CD14-positive monocyte (primary cell): ENCODE results near the gene OR10K1. TPM values are rescaled to one million over a fixed set of nuclear protein-coding genes. Genes with fewer than 3 reads are reported as not detected.

Source experiments
- DNase-seq, 3 donors: peaks; one replicate each; pipeline ENCODE4 v3.0.0-alpha.2; 2011 to 2022
- H2AFZ ChIP-seq: 2 replicates; pipeline ENCODE4 v1.6.0; 2012; ENCODE audit warnings: mild to moderate bottlenecking, low read depth, low read length, inconsistent platforms; ENCODE audit not compliant: insufficient read depth, poor library complexity, severe bottlenecking
- H3K27ac ChIP-seq, 2 donors: 1 replicate in 1 of 2; 2 replicates in 1 of 2; pipeline ENCODE4 v1.5.1; 2012 to 2013; ENCODE audit warnings: low read length in 2 of 2, control low read depth in 1 of 2, inconsistent platforms in 1 of 2, low read depth in 1 of 2, mild to moderate bottlenecking in 1 of 2
- H3K27me3 ChIP-seq, 2 donors: one replicate each; pipeline versions ENCODE4 v1.6.0 to v1.6.1; 2011 to 2013; ENCODE audit warnings: low read length in 2 of 2; ENCODE audit not compliant: control insufficient read depth in 2 of 2, insufficient read depth in 2 of 2
- H3K36me3 ChIP-seq, 2 donors: replicated peaks in 1 of 2; 1 replicate in 1 of 2; 2 replicates in 1 of 2; pipeline versions ENCODE4 v1.5.1 to v1.6.1; 2012 to 2013; ENCODE audit warnings: low read length in 2 of 2, control low read depth in 1 of 2, inconsistent platforms in 1 of 2, mild to moderate bottlenecking in 1 of 2; ENCODE audit not compliant: insufficient read depth in 2 of 2, control insufficient read depth in 1 of 2
- H3K4me1 ChIP-seq, 2 donors: 1 replicate in 1 of 2; 2 replicates in 1 of 2; pipeline versions ENCODE4 v1.5.1 to v1.6.1; 2012 to 2013; ENCODE audit warnings: low read length in 2 of 2, control low read depth in 1 of 2, inconsistent platforms in 1 of 2, mild to moderate bottlenecking in 1 of 2, moderate library complexity in 1 of 2; ENCODE audit not compliant: insufficient read depth in 2 of 2, control insufficient read depth in 1 of 2
- H3K4me2 ChIP-seq: replicated peaks from 2 replicates; pipeline ENCODE3; 2012; ENCODE audit warnings: low read length, moderate library complexity, mild to moderate bottlenecking; ENCODE audit not compliant: poor library complexity, severe bottlenecking; ENCODE audit errors: extremely low read depth
- H3K4me3 ChIP-seq, 3 experiments: fragments of 200-600 bp in 1 of 3; sonication (generic) in 1 of 3; replicated peaks in 1 of 3; 1 replicate in 2 of 3; 2 replicates in 1 of 3; pipeline ENCODE4 v1.5.1; 2011 to 2013; ENCODE audit warnings: low read length in 3 of 3, mild to moderate bottlenecking in 3 of 3, control low read depth in 2 of 3, low read depth in 2 of 3, inconsistent platforms in 1 of 3, moderate library complexity in 1 of 3
- H3K79me2 ChIP-seq: 2 replicates; pipeline ENCODE4 v1.6.0; 2012; ENCODE audit warnings: mild to moderate bottlenecking, control low read depth, inconsistent platforms, low read length, moderate library complexity; ENCODE audit not compliant: insufficient read depth
- H3K9ac ChIP-seq: 2 replicates; pipeline ENCODE4 v1.6.0; 2017; ENCODE audit warnings: low read length, mild to moderate bottlenecking; ENCODE audit not compliant: insufficient read depth, poor library complexity, severe bottlenecking
- H3K9me3 ChIP-seq, 2 donors: replicated peaks in 1 of 2; 1 replicate in 1 of 2; 2 replicates in 1 of 2; pipeline versions ENCODE4 v1.5.1 to v1.6.1; 2012 to 2013; ENCODE audit warnings: low read length in 2 of 2, control low read depth in 1 of 2; ENCODE audit not compliant: control insufficient read depth in 1 of 2, insufficient read depth in 1 of 2
- H4K20me1 ChIP-seq: 2 replicates; pipeline ENCODE4 v1.6.0; 2012; ENCODE audit warnings: mild to moderate bottlenecking, low read length, control low read depth, moderate library complexity; ENCODE audit not compliant: insufficient read depth
- H3K27ac Mint-ChIP-seq, 7 donors: one replicate each; pipeline ENCODE4 v1.8.0; 2020; ENCODE audit warnings: mild to moderate bottlenecking in 7 of 7, mixed read lengths in 7 of 7, moderate library complexity in 6 of 7, inconsistent platforms in 2 of 7
- H3K27me3 Mint-ChIP-seq, 3 donors: one replicate each; pipeline ENCODE4 v1.8.0; 2021 to 2022; ENCODE audit warnings: low read depth in 3 of 3, mild to moderate bottlenecking in 3 of 3, mixed read lengths in 3 of 3, moderate library complexity in 3 of 3, inconsistent platforms in 1 of 3
- H3K36me3 Mint-ChIP-seq, 2 donors: one replicate each; pipeline ENCODE4 v1.8.0; 2020; ENCODE audit warnings: mixed read lengths in 2 of 2, inconsistent platforms in 1 of 2, mild to moderate bottlenecking in 1 of 2
- H3K4me1 Mint-ChIP-seq: one replicate; pipeline ENCODE4 v1.8.0; 2020; ENCODE audit warnings: mild to moderate bottlenecking, mixed read lengths
- H3K4me3 Mint-ChIP-seq, 2 donors: one replicate each; pipeline ENCODE4 v1.8.0; 2020; ENCODE audit warnings: mild to moderate bottlenecking in 2 of 2, mixed read lengths in 2 of 2, moderate library complexity in 1 of 2
- H3K9me3 Mint-ChIP-seq, 7 donors: one replicate each; pipeline ENCODE4 v1.8.0; 2020 to 2022; ENCODE audit warnings: mixed read lengths in 7 of 7, mild to moderate bottlenecking in 6 of 7, moderate library complexity in 6 of 7, inconsistent platforms in 2 of 7
- intact Hi-C, 2 donors: fragments of 100-400 bp; cut with micrococcal nuclease; formaldehyde crosslinking; loops; one replicate each; pipeline versions ENCODE4 v1.15.0 to v1.15.1; 2023
- polyA plus RNA-seq, 3 donors: library from polyadenylated mRNA; depleted of rRNA in 1 of 3; unstranded in 2 of 3; stranded (reverse) in 1 of 3; fragments of 300-500 nt in 2 of 3; fragments of >200 nt in 1 of 3; fragmentation: Illumina TruSeq in 2 of 3; gene quantifications; 1 replicate in 2 of 3; 2 replicates in 1 of 3; pipeline ENCODE4 v1.2.3, GENCODE V29; 2012 to 2021
- TF ChIP-seq, protein P1 (sequence below): fragments of 200-600 bp; IDR thresholded peaks from one replicate; pipeline ENCODE4 v1.8.0; 2022; ENCODE audit warnings: antibody characterized with exemption, mild to moderate bottlenecking

Gene OR10K1
- polyA plus RNA-seq, 3 donors, result not detected

DNA sequence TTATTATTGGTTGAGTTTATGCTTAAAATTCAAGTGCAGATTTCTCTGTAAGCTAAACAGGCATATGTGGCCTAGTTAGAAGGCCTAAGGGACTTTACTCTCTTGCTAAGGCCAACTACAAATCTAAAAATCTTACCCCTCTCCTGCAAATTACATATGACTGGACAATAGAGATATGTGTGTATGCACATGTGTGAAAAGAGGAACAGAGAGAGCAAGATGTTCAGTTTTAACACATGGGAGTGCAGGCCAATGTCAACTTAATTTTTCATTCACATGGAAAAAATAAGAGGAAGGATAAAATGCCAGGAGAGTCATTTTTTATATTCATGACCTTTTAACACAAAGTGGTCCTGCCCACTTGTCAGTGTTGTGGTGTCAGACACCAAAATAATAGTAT is 44.0 kb upstream of the OR10K1 start:
- Histone ChIP-seq H3K36me3 (no peaks in the 10 kb centered on the region), H3K79me2 (no peaks in the 10 kb centered on the region), H4K20me1 (no peaks in the 10 kb centered on the region), H3K4me2 (no peak overlapping the region), H3K27ac (no peak overlapping the region), H3K27me3 (peaks cover 0 to under 1% of the 10 kb centered on the region in 2 donors), H3K4me1 (no peaks in the 10 kb centered on the region), H3K4me3 (no peak overlapping the region), H3K9me3 (no peaks in the 10 kb centered on the region), H3K9ac (no peak overlapping the region), H2AFZ (no peak overlapping the region)
- Mint-ChIP-seq H3K27ac (no peak overlapping the region), H3K4me3 (no peak overlapping the region), H3K27me3 (peaks cover 1 to 8% (median 5%) of the 10 kb centered on the region in 3 donors), H3K36me3 (no peaks in the 10 kb centered on the region), H3K4me1 (peaks cover 5% of the 10 kb centered on the region), H3K9me3 (peaks cover 0 to 2% (median 0%) of the 10 kb centered on the region in 7 donors)
- no peak for DNase-seq
- intact Hi-C loops, result no loop called here
- TF ChIP-seq, protein P1, sequence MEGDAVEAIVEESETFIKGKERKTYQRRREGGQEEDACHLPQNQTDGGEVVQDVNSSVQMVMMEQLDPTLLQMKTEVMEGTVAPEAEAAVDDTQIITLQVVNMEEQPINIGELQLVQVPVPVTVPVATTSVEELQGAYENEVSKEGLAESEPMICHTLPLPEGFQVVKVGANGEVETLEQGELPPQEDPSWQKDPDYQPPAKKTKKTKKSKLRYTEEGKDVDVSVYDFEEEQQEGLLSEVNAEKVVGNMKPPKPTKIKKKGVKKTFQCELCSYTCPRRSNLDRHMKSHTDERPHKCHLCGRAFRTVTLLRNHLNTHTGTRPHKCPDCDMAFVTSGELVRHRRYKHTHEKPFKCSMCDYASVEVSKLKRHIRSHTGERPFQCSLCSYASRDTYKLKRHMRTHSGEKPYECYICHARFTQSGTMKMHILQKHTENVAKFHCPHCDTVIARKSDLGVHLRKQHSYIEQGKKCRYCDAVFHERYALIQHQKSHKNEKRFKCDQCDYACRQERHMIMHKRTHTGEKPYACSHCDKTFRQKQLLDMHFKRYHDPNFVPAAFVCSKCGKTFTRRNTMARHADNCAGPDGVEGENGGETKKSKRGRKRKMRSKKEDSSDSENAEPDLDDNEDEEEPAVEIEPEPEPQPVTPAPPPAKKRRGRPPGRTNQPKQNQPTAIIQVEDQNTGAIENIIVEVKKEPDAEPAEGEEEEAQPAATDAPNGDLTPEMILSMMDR, result no peak

DNA sequence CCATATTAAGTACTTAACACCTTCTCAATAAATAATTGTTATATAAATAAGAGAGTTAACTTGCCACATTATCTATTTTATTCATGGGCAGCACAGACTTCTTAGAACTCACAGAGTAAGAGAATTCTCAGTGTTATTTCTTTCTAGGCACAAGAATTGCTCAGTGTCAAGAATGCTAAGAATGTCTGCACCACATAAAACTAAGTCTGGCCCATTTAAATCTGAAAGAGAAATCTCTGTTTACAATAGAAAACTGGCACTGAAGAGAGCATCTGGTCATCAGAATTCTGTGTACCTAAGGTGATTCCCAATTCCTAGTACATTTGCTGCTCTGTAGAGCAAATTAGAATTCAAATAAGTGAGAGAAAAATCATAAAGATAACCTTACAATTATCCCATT is 39.4 kb upstream of the OR10K1 start:
- Mint-ChIP-seq H3K9me3 (peaks cover 0 to 2% (median 0%) of the 10 kb centered on the region in 7 donors), H3K4me1 (peaks cover 14% of the 10 kb centered on the region), H3K27me3 (peaks cover 0 to 9% (median 1%) of the 10 kb centered on the region in 3 donors), H3K27ac (no peak overlapping the region), H3K36me3 (no peaks in the 10 kb centered on the region), H3K4me3 (no peak overlapping the region)
- H3K4me3 ChIP-seq, result no peak overlapping the region
- no peaks in the 10 kb centered on the region for H3K4me1 ChIP-seq
- no peaks in the 10 kb centered on the region for H4K20me1 ChIP-seq
- H3K4me2 ChIP-seq, result no peak overlapping the region
- no peaks in the 10 kb centered on the region for H3K79me2 ChIP-seq
- H3K27me3 ChIP-seq, result no peaks in the 10 kb centered on the region
- TF ChIP-seq, protein P1, result no peak
- no peaks in the 10 kb centered on the region for H3K36me3 ChIP-seq
- H3K27ac ChIP-seq, result no peak overlapping the region
- intact Hi-C loops, result no loop called here
- H2AFZ ChIP-seq, result no peak overlapping the region
- H3K9ac ChIP-seq, result no peak overlapping the region
- DNase-seq, result no peak
- H3K9me3 ChIP-seq, result no peaks in the 10 kb centered on the region
